HuH-7.5 (cell line): ENCODE data around the gene PRRT4.
A peak's percentile ranks its signal among the peaks of the same experiment; 100 is the strongest.

Source experiments
- DNase-seq: peaks from one replicate; pipeline ENCODE4 v3.0.0; 2011; ENCODE audit warnings: low spot score

Gene PRRT4

GRCh38 chr7:128344431-128344774 lies 17.1 kb downstream of the PRRT4 start:
- no peak for DNase-seq

- peak; percentile 92 for DNase-seq
Observed at GRCh38 chr7:128343554-128344430, 17.7 kb downstream of the PRRT4 start, which contains the start of gene RBM28. Gene RBM28 (minus strand): TSS chr7:128343908. CDS start chr7:128343793, 115 bp downstream.

- no peak for DNase-seq
Observed at GRCh38 chr7:128341733-128342132, 19.8 kb downstream of the PRRT4 start.

GRCh38 chr7:128335730-128336129 lies 25.8 kb downstream of the PRRT4 start:
- DNase-seq, result no peak

GRCh38 chr7:128324368-128324680 lies 37.2 kb downstream of the PRRT4 start:
- DNase-seq, result no peak

- no peak for DNase-seq
Observed at GRCh38 chr7:128323459-128324367, 37.8 kb downstream of the PRRT4 start.

- DNase-seq, result no peak
Observed at GRCh38 chr7:128323040-128323439, 38.5 kb downstream of the PRRT4 start.

GRCh38 chr7:128322040-128322643 lies 39.3 kb downstream of the PRRT4 start:
- DNase-seq, result no peak

- no peak for DNase-seq
Observed at GRCh38 chr7:128321044-128321422, 40.5 kb downstream of the PRRT4 start.

- DNase-seq, result no peak
Observed at GRCh38 chr7:128318691-128319090, 42.8 kb downstream of the PRRT4 start.

GRCh38 chr7:128311013-128311412 lies 50.5 kb downstream of the PRRT4 start:
- DNase-seq, result no peak

- no peak for DNase-seq
Observed at GRCh38 chr7:128310499-128310898, 51.0 kb downstream of the PRRT4 start.

- DNase-seq, result no peak
Observed at GRCh38 chr7:128309976-128310375, 51.5 kb downstream of the PRRT4 start.

- DNase-seq, result no peak
Observed at GRCh38 chr7:128309124-128309523, 52.4 kb downstream of the PRRT4 start.

GRCh38 chr7:128307061-128307460 lies 54.4 kb downstream of the PRRT4 start:
- no peak for DNase-seq

- no peak for DNase-seq
Observed at GRCh38 chr7:128304212-128304611, 57.3 kb downstream of the PRRT4 start.

- no peak for DNase-seq
Observed at GRCh38 chr7:128303643-128304042, 57.8 kb downstream of the PRRT4 start.

GRCh38 chr7:128303133-128303532 lies 58.4 kb downstream of the PRRT4 start:
- DNase-seq, result no peak

GRCh38 chr7:128302139-128302538 lies 59.4 kb downstream of the PRRT4 start:
- no peak for DNase-seq
